Lung (tissue), 12 donors: ENCODE results near the gene GATC. TPM values are rescaled to one million over a fixed set of nuclear protein-coding genes. Genes with fewer than 3 reads are reported as not detected.

Experiments
- ATAC-seq: fragments of 200-7000 bp; cut with Tn5 transposase; one replicate; pipeline ENCODE4 v1.9.1; 2020; ENCODE audit warnings: moderate number of reproducible peaks; ENCODE audit not compliant: insufficient read depth, low FRiP score
- DNase-seq, 3 donors: peaks; one replicate each; pipeline ENCODE4 v3.0.0-alpha.2; 2013 to 2017
- H3K27ac ChIP-seq, 2 donors: one replicate each; pipeline ENCODE4 v1.5.1; 2013; ENCODE audit warnings: mild to moderate bottlenecking in 2 of 2, moderate library complexity in 2 of 2, control low read depth in 1 of 2, inconsistent platforms in 1 of 2, low read depth in 1 of 2, low read length in 1 of 2
- H3K27me3 ChIP-seq, 3 donors: one replicate each; pipeline ENCODE4 v1.5.1; 2013; ENCODE audit warnings: low read length in 2 of 3; ENCODE audit not compliant: control insufficient read depth in 3 of 3, insufficient read depth in 3 of 3
- H3K36me3 ChIP-seq, 4 donors: one replicate each; pipeline ENCODE4 v1.5.1; 2013; ENCODE audit warnings: low read length in 4 of 4, mild to moderate bottlenecking in 1 of 4, moderate library complexity in 1 of 4; ENCODE audit not compliant: control insufficient read depth in 4 of 4, insufficient read depth in 4 of 4
- H3K4me1 ChIP-seq, 5 donors: one replicate each; pipeline ENCODE4 v1.5.1; 2013; ENCODE audit warnings: low read length in 5 of 5, mild to moderate bottlenecking in 2 of 5, moderate library complexity in 1 of 5; ENCODE audit not compliant: control insufficient read depth in 5 of 5, insufficient read depth in 5 of 5
- H3K4me3 ChIP-seq: one replicate; pipeline ENCODE4 v1.5.1; 2013; ENCODE audit warnings: mild to moderate bottlenecking, control low read depth, moderate library complexity
- H3K9ac ChIP-seq, 2 donors: one replicate each; pipeline ENCODE4 v1.5.1; 2013; ENCODE audit warnings: low read length in 2 of 2, control low read depth in 1 of 2; ENCODE audit not compliant: insufficient read depth in 1 of 2
- H3K9me3 ChIP-seq, 4 donors: one replicate each; pipeline ENCODE4 v1.5.1; 2013; ENCODE audit warnings: low read length in 3 of 4, mild to moderate bottlenecking in 1 of 4, moderate library complexity in 1 of 4; ENCODE audit not compliant: control insufficient read depth in 4 of 4, insufficient read depth in 3 of 4
- WGBS, 2 donors: extraction: QIAGEN DNeasy Blood & Tissue Kit; methylation state at CpG; one replicate each; pipeline ENCODE4 v1.1.7; 2013; 5-methylcytosine and 5-hydroxymethylcytosine counted together
- polyA plus RNA-seq, 2 donors: library from polyadenylated mRNA; stranded (reverse); fragments of 200-250 nt; gene quantifications; one replicate each; pipeline ENCODE4 v1.2.1, GENCODE V29; 2013
- total RNA-seq, 2 donors: library from RNA; depleted of rRNA in 1 of 2; stranded (reverse); fragments of >200 nt in 1 of 2; gene quantifications; one replicate each; pipeline ENCODE4 v1.2.1, GENCODE V29; 2014 to 2021
- TF ChIP-seq, protein P1 (sequence below): IDR thresholded peaks from 2 replicates; pipeline ENCODE4 v1.5.1; 2012; ENCODE audit warnings: mild to moderate bottlenecking; ENCODE audit errors: control extremely low read depth, extremely low read depth
- donor health status: control.
- donor health status: control.
- donor health status: Bipolar disorder and iron deficiency.
- donor health status: healthy.
- donor health status: DM: yes; HTN: yes; CAD: no.

Gene GATC
- total and polyA plus RNA-seq, 4 donors = 10.6 to 27.6 (median 19.3) TPM

GRCh38 chr12:120495186-120495730 is 49.0 kb downstream of the GATC start:
- Histone ChIP-seq H3K36me3 (peaks cover 2 to 23% (median 14%) of the 10 kb centered on the region in 4 donors), H3K4me3 (peak overlapping the region; percentile 64), H3K27me3 (no peaks in the 10 kb centered on the region), H3K9me3 (no peaks in the 10 kb centered on the region), H3K4me1 (peaks cover 0 to 24% (median 12%) of the 10 kb centered on the region in 5 donors), H3K27ac (peak overlapping the region in 1 of 2 donors; percentile 42), H3K9ac (peak overlapping the region; percentile 54 to 73)
- TF ChIP-seq, protein P1, sequence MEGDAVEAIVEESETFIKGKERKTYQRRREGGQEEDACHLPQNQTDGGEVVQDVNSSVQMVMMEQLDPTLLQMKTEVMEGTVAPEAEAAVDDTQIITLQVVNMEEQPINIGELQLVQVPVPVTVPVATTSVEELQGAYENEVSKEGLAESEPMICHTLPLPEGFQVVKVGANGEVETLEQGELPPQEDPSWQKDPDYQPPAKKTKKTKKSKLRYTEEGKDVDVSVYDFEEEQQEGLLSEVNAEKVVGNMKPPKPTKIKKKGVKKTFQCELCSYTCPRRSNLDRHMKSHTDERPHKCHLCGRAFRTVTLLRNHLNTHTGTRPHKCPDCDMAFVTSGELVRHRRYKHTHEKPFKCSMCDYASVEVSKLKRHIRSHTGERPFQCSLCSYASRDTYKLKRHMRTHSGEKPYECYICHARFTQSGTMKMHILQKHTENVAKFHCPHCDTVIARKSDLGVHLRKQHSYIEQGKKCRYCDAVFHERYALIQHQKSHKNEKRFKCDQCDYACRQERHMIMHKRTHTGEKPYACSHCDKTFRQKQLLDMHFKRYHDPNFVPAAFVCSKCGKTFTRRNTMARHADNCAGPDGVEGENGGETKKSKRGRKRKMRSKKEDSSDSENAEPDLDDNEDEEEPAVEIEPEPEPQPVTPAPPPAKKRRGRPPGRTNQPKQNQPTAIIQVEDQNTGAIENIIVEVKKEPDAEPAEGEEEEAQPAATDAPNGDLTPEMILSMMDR = no peak
- ATAC-seq = no peak
- peak in 2 of 3 donors; percentile 19 to 43 for DNase-seq
- 25 to 30% methylated on average over 17 of the region's 17 CpGs for WGBS, 2 donors

GRCh38 chr12:120495731-120496412 is 49.6 kb downstream of the GATC start, which contains the start of gene DYNLL1:
Gene DYNLL1, plus strand, starts transcription at chr12:120496113. Its CDS starts 309 bp downstream, at chr12:120496422.
- TF ChIP-seq, protein P1 = no peak
- Histone ChIP-seq H3K4me1 (peaks cover 0 to 28% (median 12%) of the 10 kb centered on the region in 5 donors), H3K36me3 (peaks cover 3 to 28% (median 18%) of the 10 kb centered on the region in 4 donors), H3K9me3 (no peaks in the 10 kb centered on the region), H3K27me3 (no peaks in the 10 kb centered on the region), H3K4me3 (peak within 1 kb of the TSS; percentile 89), H3K9ac (peak within 1 kb of the TSS; percentile 56 to 73), H3K27ac (peak within 1 kb of the TSS; percentile 71 to 92)
- WGBS, 2 donors = 1% methylated on average over 50 to 53 of the region's 53 CpGs
- DNase-seq (peak; percentile 97 to 98 (median 97)), ATAC-seq (peak; percentile 98)

DNA sequence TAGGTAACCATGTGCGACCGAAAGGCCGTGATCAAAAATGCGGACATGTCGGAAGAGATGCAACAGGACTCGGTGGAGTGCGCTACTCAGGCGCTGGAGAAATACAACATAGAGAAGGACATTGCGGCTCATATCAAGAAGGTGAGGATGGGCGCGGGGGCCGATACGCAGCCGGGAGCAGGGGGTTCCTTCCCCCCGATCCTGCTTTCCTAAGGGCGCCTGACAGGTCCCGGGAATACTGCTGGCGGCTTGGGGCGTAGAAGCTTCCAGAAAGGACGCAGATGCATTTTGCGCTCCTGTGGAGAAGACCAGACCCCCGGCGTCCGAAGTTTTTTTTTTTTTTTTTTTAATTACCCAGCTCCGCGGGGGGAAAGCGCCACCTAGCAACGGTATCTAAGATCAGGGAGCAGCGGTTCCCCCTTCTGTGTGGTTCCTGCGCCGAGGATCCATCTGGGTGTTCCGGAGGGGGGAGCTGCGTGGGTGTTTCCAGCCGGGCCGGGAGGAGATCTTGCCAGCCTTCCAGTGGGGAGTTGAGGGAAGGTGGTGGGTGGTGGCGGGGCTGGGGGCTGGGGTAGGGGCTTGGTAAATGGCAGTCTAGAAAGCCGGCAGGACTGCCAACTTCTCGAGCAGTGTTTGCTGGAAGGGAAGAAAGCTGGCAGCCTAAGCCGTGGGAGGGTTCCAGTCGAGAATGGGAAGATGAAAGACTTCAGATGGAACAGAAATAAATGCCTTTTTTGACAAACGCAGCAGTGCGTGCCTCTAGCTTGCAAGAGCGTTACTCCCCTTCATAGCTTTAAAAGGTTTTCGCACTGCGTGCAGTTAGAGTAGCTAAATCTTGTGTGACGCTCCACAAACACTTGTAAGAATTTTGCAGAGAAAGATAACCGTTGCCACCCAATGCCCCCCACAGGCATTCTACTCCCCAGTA is 50.4 kb downstream of the GATC start:
- Histone ChIP-seq H3K27me3 (no peaks in the 10 kb centered on the region), H3K4me3 (peak overlapping the region; percentile 89), H3K9ac (peak overlapping the region; percentile 42 to 56), H3K4me1 (peaks cover 0 to 30% (median 12%) of the 10 kb centered on the region in 5 donors), H3K36me3 (peaks cover 2 to 30% (median 15%) of the 10 kb centered on the region in 4 donors), H3K9me3 (no peaks in the 10 kb centered on the region), H3K27ac (peak overlapping the region; percentile 71 to 92)
- TF ChIP-seq, protein P1 = no peak
- peak; percentile 42 for ATAC-seq
- peak; percentile 66 to 73 (median 67) for DNase-seq
- 0 to 1% methylated on average over 45 to 47 of the region's 47 CpGs for WGBS, 2 donors
